ENCODE data around the gene RANBP17.
"Not testable (repeated sequence)": the region's sequence is repeated elsewhere in the genome, so short reads cannot be mapped to it uniquely, and the experiment has no call there.

The RANBP17 gene

GRCh38 chr5:170861917-170862766 lies at the start of gene RANBP17:
Gene RANBP17 (plus strand): TSS chr5:170862018.
- peak; percentile 70 for DNase-seq

GRCh38 chr5:170813231-170813630 lies 48.6 kb upstream of the RANBP17 start:
- no peak for DNase-seq

- no peak for DNase-seq
Observed at GRCh38 chr5:170817195-170817594, 44.6 kb upstream of the RANBP17 start.

- DNase-seq, result no peak
Observed at GRCh38 chr5:170818232-170818631, 43.6 kb upstream of the RANBP17 start.

GRCh38 chr5:170819824-170820223 lies 42.0 kb upstream of the RANBP17 start:
- no peak for DNase-seq

GRCh38 chr5:170821257-170821800 lies 40.5 kb upstream of the RANBP17 start:
- no peak for DNase-seq

- DNase-seq, result no peak
Observed at GRCh38 chr5:170826117-170826516, 35.7 kb upstream of the RANBP17 start.

GRCh38 chr5:170832241-170832640 lies 29.6 kb upstream of the RANBP17 start:
- DNase-seq, result no peak

GRCh38 chr5:170833981-170834380 lies 27.8 kb upstream of the RANBP17 start:
- not testable (repeated sequence) for DNase-seq

GRCh38 chr5:170836226-170836625 lies 25.6 kb upstream of the RANBP17 start:
- DNase-seq, result no peak

- DNase-seq, result no peak
Observed at GRCh38 chr5:170843870-170844269, 17.9 kb upstream of the RANBP17 start.

- DNase-seq, result no peak
Observed at GRCh38 chr5:170844651-170845050, 17.2 kb upstream of the RANBP17 start.

- no peak for DNase-seq
Observed at GRCh38 chr5:170846416-170846815, 15.4 kb upstream of the RANBP17 start.

GRCh38 chr5:170846846-170847245 lies 15.0 kb upstream of the RANBP17 start:
- no peak for DNase-seq

GRCh38 chr5:170848033-170848432 lies 13.8 kb upstream of the RANBP17 start:
- DNase-seq, result no peak

GRCh38 chr5:170849374-170849773 lies 12.4 kb upstream of the RANBP17 start:
- no peak for DNase-seq

- no peak for DNase-seq
Observed at GRCh38 chr5:170854566-170854965, 7.3 kb upstream of the RANBP17 start.

- DNase-seq, result no peak
Observed at GRCh38 chr5:170857066-170857465, 4.8 kb upstream of the RANBP17 start.

- no peak for DNase-seq
Observed at GRCh38 chr5:170860415-170860814, 1.4 kb upstream of the RANBP17 start.

GRCh38 chr5:170860818-170861666 lies 776 bp upstream of the RANBP17 start:
- DNase-seq, result no peak

- DNase-seq, result no peak
Observed at GRCh38 chr5:170861667-170861916, 226 bp upstream of the RANBP17 start.

GRCh38 chr5:170863646-170864045 lies 1.8 kb downstream of the RANBP17 start:
- no peak for DNase-seq

GRCh38 chr5:170865622-170866021 lies 3.8 kb downstream of the RANBP17 start:
- no peak for DNase-seq

- DNase-seq, result no peak
Observed at GRCh38 chr5:170867825-170868224, 6.0 kb downstream of the RANBP17 start.

All from KG1 (cell line).